Measurements from ENCODE around the gene ADH4.

The ADH4 gene

DNA sequence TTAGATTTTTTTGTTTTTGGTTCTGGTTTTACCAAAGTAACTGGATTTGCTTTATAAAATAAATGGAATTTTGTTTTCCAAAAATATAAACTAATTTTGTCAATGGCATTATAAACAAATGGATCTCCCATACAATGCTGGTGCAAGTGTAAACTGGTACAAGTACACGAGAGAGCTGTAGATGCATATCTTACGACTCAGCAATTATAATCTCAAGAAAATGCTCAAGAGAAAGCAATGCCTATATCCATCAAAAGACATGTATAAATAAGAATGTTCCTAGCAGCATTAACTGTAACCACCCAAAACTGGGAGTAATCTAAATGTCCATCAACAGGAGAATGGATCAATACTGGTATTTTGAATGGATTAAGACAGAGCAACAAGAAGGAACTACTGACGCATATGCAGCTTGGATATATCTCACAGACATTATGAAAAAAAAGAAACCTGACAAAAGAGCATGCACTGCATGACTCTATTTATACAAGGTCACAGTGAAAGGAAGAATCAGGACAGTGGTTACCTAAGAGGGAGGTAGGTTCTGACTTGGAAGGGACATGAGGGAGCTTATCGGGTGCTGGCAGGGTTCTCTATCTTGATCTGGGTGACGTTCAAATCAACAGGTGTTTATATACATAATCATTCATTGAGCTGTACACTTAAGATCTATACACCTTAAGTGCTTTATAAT, 65.0 kb downstream of the ADH4 start:
- no peak for DNase-seq

DNA sequence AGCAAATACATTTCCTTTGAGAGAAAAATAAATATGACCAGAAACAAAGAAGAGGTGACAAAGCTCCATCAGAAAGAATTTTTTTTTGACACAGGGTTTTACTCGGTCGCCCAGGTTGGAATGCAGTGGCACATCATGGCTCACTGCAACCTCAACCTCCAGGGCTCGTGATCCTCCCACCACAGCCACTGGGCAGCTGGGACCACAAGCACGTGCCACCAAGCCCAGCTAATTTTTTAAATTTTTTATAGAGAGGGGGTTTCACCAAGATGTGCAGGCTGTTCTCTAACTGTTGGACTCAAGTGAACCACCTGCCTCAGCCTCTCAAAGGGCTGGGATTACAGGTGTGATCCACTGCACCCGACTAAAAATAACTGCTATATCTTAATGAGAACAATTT, 65.8 kb downstream of the ADH4 start:
- no peak for DNase-seq

GRCh38 chr4:99077177-99077576, 66.9 kb downstream of the ADH4 start:
- DNase-seq, result no peak

- no peak for DNase-seq
Observed at GRCh38 chr4:99076292-99076976, 67.7 kb downstream of the ADH4 start.

DNA sequence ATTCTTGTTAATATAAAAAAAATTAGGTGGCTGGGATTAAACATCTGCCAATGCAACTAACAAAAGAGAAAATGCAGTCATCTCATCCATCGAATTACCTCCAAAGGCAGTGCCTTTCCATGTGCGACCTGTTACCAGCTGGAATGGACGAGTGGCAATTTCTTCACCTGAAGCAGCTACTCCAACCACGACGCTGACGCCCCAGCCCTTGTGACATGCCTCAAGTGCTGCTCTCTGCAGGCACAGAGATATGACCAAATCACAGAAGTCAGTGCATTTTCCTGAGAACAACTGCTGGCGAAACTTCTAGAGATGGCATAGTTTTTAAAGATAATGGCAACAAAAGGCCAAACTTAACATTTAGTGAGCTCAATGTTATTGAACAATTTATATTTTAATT, 69.3 kb downstream of the ADH4 start:
- no peak for DNase-seq

All from DMS53 (cell line).